GM19035 (cell line): ENCODE results near the gene ZFYVE28.

Experiments used
- ATAC-seq: cut with Tn5 transposase; IDR thresholded peaks from one replicate; pipeline ENCODE4 v1.9.1; 2021; ENCODE audit not compliant: unreplicated experiment

The ZFYVE28 gene

DNA sequence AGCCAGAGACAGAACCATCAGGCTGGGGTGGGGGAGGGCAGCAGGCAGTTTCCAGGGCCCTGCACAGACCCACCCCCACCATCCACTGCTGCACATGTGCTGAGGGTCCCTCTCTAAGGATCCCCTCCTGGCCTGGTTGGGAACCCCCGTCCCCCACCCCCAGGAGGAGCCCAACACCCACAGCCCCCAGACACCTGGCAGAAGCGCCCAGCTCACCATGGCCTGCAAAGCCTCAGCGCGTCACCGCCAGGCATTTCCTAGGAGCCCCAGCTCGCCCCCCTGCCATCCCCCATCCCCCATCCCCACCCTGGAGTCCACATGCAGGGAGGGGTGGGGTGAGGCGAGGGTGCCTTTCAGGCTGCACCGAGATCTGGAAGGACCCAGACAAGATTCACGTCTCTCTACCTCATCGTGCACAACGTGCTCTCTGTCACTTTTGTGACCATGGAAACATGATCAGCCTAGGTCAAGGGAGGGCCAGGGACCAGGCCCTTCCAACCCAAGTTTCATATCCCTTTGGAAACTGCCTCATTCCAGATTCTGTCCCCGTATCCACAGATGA, 165.8 kb downstream of the ZFYVE28 start:
- no peak for ATAC-seq

DNA sequence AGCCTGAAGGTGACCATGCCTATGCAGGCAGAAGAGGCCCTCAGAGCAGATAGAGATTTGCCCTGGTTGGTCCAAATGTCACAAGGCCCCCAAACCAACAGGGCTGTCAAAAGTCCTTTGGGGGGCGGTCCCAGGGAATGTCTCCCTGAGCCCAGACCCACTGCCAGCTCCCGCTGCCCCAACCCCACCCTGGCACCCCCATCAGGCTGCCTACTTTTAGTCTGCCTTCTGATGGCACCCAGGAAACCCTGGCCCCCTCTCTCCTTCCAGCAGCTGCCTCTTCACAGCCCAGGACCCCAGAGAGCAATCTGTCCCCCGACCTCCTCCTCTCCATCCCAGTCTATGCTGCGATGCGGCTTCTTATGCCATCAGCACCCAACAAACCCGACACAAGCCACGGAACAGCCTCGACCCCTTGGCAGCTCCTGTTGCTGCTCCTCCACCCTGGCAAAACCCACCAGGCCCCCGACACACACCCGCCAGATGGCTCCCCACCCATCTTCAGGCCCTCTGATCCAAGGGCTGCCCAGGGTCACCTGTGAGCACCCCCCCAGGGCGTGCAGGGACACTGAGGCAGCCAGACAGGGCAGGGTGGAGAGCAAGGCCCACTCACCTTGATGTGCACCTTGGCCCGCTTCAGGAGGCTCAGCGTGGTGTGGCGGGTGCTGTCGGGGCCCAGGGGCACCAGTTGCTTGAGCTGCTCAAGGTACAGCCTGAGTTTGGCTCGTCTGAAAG, 166.5 kb downstream of the ZFYVE28 start:
- ATAC-seq = no peak

- no peak for ATAC-seq
These were observed 167.2 kb downstream of the ZFYVE28 start for GRCh38 chr4:2251073-2251794.

DNA sequence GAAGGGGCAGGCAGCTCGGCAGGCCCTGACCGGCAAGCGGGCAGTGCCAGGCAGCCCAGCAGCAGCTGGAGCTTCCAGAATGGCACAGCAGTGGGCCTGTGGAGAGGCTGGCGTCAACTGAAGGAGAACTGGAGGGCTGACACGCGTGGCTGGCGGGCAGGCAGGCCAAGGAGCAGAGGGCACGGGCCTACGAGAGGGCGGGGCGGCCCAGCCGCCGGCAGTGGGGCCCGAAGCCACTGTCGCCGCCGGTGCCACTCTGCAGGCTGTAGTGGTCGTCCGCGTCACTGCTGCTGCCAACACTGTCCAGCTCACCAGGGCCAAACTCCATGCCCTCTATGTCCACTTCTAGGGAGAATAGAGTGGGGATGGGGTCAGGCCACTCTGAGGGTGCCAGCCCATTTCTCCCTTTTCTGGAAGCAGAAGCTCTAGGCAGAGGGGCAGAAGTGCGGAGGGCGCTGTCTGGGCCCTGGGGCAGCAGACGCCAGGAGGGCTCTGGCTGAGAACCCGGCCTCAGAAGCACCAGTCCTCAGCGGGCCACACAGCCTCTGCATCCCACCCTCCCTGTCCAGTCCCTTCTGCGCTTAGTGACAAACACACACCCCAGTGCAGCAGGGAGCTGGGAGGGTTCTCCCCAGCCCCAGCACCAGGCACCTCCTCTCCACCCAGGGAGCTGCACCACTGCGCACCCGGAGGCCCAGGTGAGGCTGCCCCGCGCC, 167.9 kb downstream of the ZFYVE28 start:
- ATAC-seq = no peak

DNA sequence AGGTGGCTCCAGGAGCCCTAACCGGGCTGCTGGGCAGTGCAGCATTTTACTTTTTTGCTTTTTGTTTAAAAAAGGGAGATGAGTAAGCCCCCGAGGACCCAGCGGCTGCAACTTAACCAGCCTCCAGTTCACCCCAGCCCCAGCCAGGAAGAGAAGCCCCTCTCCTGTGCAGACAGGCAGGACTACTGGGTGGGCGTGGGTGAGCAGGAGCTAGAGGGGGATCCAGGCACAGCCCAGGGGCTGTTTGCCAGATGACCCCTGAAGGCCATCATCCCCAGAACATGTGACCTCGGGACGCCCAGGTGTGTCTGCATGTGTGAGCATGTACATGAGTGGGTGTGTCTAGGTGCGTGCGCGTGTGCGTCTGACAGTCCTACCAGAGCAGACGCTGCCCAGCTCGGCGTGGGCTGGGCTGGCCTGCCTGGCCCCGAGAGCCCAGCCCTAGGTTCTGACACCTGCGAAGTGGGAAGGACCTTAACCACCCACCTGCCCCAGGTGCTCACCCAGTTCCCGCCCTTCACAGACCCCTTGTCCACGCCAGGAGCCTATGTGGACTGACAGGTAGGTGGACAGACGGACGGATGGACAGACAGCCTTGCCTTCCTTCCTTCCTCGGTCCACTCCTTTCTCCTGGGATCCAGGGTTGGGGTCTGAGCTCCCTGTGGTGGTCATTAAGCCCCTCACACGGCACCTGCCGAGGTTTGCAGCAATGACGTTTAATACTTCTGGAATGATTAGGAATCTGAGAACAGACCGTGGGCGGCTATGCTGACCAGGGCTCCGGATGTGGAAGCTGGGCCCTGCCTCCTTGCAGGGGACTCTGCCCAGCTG, 168.7 kb downstream of the ZFYVE28 start:
- ATAC-seq = no peak

DNA sequence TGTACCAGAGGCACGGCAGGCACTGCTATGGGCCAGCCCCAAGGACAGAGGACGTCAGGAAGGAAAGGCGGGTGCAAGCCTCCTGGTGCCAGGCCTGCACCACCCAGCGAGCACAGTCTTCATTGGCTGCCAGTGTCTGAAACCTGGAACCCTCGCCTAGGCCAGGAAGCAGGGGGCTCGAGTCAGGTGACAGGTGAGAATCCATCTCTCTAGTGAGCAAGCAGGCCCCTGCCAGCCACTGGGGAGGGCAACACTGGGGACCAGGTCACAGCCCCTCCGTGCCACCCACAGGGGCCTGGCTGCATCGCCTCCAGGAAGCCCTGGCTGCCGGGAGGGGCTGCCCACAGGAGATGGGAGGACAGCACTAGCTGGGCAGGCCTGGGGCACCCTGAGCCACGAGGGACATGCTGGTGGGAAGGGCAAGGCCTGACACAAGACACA, 169.6 kb downstream of the ZFYVE28 start:
- no peak for ATAC-seq

- ATAC-seq = no peak
These were observed 170.2 kb downstream of the ZFYVE28 start for GRCh38 chr4:2248044-2248780.

GRCh38 chr4:2247128-2248043, 171.1 kb downstream of the ZFYVE28 start:
- no peak for ATAC-seq

- no peak for ATAC-seq
These were observed 171.9 kb downstream of the ZFYVE28 start for GRCh38 chr4:2246384-2247127.

DNA sequence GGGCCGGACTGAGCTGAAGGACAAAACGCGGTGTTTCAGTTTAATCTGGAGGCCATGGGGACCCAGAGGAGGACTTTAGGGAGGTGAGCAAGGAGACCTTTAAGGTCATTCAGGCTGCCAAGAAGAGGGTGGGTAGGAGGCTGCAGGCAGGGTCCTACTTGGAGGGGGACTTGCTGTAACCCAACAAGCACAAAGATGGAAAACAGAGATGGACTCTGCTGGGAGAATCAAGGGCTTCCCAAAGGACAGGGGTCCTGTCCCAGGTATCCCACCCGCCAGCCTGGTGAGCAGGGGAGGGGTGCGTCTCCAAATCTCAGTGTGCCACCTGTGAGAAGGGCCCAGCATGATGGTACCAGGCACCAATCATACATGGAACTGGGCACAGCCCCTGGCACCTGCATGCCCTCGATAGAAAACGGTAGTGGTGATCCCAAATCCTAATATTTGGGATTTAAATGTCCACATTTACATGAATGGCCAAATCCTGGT, 172.6 kb downstream of the ZFYVE28 start:
- ATAC-seq = no peak

DNA sequence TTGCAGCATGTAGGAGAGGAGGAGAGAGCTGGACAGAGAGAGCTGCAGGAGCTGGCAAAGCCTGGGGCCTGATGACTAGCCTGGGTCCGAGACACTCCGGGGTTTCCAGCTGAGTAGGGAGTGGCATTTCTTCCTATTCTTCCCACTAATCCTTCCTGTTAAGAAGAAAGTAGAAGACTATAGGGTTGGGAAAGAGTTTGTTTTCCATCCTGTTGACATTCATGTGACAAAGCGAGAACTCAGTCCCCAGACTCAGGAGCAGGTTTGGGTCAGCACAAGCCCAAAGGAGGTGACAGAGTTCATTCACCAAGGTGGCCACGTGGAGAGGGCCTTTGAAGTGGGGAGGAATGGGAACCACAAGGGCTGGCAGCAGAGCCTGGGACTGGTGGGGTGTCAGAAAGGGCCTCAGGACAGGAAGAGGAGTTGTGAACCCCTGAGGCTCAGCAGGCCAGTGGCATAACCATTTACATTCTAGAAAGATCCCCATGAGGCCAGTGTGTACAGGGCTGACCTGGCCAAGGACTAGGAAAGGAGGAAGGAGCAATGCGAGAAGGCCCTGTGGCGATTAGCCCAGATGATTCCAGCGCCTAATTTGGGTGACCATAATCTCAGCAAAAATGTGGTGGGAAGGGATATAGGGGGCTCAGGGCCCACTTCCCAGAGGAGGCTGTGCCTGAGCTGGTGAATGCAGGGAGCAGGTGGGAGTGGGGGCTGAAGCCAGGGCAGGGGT, 173.2 kb downstream of the ZFYVE28 start:
- ATAC-seq = no peak

DNA sequence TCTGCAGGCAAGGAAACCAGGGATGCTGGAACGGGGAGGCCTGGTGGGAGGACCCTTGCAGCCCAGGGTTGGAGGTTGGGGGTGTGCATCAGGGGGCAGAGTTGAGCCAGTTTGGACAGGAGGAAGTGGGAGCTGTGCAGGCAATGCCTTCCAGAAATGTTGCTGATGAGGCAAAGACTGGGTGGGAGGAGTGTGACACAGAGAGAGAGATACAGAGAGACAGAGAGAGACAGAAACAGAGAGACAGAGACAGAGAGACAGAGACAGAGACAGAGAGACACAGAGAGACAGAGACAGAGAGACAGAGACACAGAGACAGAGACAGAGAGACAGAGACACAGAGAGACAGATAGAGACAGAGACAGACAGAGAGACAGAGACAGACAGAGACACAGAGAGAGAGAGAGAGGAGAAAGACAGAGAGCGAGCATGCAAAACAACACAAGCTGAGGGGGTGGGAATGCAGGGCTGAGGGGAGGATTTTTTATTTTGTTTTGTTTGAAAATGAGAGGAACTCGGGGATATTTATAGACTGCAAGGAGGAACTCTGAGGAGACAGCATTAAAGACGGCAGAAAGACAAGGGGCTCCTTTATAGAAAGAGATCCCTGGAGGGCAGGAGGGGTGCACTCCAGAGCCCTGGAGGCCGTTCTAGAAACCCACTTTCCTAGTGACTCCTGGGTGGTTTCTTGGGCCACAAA, 174.6 kb downstream of the ZFYVE28 start:
- ATAC-seq = no peak

DNA sequence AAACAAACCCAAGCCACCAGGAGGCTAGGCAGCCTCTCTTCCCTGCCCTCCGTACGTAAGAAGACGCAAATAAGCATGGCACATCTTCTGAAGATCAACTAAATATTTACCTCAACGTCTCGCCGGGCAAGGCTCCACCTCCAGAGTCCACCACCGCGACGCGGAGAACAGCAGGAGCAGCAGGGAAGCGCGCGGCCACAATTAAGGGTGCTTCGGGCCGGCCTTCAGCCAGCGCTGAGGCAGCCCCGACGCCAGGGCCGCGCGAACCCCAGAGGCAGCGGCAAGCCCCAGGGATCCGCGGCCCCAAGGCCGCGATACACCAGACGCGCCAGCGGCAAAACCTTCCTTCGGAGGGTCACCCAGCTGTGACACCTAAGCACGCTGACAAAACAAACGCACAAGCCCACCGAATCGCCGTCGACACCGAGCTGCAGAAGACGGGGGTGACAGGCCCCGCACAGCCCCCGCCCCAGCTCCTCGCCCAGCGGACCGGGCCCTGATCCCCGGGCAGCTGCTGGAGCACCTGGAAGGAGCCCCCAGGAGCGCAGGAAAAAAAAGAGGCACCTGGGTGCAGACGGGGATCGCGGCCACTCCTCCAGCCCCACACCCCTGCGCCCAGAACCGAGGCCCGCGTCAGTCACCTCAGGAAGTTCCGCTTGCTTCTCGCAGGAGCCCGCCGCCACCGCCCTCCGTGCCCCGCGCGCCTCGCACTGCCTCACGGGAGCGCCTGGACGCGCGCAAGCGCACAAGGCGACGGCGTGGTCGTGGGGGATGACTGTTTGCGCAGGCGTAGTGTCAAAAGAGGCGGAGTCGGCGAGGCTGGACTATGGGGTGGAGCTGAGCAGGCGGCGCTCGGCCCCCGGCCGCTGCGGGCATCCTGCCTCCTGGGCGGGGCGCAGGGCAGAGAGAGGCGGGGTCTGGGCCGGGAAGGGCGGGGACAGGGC, 176.8 kb downstream of the ZFYVE28 start, which contains the start of the genes HAUS3 and POLN:
Gene HAUS3 (minus strand): TSS at position 712 of the 944 bp plus-strand sequence. CDS start 1,175 bp downstream, outside the sequence.
Gene POLN (minus strand): TSS at position 712 of the 944 bp plus-strand sequence. CDS start 12,890 bp downstream, outside the sequence.
- peak; percentile 87 for ATAC-seq

DNA sequence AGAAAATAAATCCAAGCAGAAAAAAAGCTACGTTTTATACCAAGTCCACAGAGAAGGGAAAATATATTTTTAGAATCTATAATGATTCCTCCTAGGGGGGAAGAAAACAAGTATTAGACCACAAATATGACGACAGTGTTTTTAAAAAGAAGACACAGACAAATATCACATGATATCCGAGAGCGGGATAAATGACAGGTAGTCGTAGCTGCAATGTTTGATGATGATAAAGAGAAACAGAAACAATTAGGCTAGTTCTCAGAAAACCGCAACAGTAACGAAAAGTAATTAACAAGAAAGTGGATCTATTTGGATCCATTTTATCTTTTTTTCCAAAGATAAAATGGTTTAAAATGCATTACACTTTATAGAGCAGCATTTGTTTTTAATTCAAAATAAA, 177.4 kb downstream of the ZFYVE28 start:
- no peak for ATAC-seq

GRCh38 chr4:2236944-2237666, 181.3 kb downstream of the ZFYVE28 start:
- no peak for ATAC-seq
